HG03095 (cell line): ENCODE data around the gene UBE2E1.
A peak's percentile ranks its signal among the peaks of the same experiment; 100 is the strongest.
"Not testable (repeated sequence)": the region's sequence is repeated elsewhere in the genome, so short reads cannot be mapped to it uniquely, and the experiment has no call there.

ENCODE experiments used
- ATAC-seq: cut with Tn5 transposase; IDR thresholded peaks from one replicate; pipeline ENCODE4 v1.9.1; 2021; ENCODE audit warnings: moderate library complexity; ENCODE audit not compliant: unreplicated experiment

UBE2E1 gene

DNA sequence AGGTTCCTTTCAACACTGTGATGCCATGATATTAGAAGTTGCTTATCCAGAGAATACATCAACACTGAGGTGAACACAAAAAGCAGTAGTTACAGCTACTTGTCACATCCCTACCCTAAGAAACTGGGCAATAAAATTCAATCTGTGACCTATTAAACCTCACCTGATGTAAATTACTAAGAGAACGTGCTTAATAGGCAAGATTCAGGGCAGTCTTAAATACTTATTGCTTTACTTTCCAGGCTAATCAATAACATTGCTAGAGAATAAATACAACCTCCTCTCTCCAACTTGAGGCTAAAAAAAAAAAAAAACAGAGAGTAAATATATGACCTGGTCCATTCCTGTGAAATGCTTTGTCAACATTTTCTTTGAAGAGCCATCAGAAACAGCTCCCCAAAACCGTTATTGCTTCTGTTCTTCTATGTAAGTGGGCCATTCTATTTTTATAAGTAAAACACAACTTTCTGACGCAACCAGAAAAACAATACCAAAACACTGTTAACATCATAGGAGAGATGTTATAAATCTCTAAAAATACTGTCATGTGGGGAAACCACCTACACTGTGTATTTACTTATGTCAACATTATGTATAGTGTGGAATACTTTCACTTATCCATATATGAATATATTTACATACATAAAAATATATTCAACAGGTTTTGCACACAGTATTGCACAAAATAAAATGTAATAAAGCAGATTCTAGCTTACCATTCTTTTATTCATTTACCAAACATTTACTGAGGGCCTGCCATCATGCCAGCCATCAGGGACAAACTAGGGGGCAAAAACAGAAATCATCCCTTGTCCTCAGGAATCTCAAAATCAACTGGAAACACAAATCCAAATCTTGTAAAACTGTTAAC lies 108.4 kb downstream of the UBE2E1 start:
- ATAC-seq, result peak; percentile 18

DNA sequence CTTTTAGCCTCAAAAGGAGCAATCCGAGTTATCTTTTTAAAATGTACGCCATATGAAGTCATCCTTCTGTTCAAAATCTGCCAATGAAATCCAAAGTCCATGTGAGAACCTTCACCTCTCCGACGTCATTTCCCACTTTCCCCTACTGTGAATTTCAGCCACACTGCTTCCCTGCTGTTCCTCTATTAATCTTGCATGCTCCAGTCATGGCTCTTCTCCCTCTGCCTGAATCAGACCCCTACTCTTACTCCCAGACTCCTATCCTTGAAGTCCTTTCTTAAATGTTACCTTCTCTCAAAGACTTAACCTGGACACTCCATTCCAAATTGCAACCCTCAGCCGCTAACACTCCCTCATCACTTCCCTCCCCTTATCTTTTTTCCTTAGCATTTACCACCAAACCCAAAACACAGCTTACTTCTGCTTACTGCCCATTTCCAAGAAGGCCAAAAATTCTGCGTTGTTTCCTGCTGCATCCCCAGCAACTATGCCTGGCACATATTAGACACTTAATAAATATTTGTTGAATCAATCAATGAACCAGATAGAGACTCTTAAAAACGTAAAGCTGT lies 109.9 kb downstream of the UBE2E1 start:
- no peak for ATAC-seq

DNA sequence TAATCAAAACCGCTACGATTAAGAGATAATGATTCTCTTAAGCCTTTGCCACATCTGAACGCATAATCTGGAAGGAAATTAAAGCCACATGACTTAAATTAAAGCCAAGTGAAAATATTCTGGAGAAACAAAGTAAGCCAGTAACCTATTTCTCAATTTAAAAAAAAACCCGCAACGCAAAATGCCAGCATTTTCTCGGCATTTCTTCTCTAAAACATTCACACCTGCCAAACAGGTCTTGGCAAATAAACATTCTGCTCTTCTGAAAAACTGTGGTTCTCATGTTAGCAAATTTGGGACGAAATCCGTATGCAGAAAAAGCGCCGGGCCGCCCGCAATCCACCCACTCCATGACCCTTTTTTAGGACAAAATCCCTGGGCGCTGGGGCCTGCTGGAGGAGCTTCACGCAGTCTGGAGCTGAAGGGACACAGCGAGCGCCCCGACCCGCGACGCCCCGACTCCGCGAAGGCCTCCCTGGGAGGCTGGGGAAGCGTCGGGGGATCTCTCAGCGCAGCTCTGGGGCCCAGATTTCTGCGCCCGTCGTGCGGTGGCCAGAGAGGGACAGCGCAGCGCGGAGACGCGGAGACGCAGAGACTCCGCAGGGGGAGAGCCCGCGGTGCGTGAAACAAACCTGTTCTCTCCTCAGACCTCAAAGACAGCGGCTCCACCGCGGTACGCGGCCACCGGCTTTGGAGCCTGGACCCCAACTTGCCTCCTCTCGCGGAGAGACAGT lies 110.6 kb downstream of the UBE2E1 start:
- peak; percentile 43 for ATAC-seq

DNA sequence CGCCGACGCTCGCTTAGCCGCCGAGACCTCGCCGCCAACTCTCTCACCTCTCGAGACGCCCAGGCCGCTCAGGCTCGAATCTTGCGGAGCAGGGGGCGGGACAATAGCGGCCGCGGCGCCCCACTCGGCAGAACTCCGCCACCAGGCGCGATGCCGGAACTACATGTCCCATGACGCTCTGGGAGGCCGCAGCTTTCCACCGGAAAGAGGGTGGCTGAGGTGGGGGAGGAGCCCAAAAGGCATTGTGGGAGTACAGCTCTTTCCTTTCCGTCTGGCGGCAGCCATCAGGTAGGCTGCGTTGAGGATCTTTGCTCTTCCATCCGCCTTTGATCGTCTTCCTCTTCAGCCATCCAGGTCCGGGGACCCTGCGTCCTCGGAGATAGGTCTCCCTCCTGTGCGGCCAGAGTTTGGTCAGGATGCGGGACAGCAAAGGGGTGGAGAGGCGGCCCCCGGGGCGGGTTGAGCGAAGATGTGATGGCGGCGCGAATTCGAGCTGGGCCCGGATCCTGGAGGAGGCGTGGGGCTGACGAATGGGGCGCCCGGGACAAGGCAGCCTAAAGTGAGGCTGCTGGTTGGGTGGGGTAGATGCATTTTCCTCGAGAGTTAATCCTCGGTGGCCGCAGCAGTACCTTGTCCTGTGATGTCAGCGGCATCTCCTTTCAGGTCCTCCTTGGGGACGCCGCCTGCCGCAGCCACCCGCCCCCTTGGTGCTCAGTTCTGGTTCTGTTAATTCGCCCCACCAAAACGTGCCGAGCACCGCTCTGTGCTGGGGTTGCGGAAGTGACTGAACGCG lies 111.3 kb downstream of the UBE2E1 start, which contains the start of the genes NKIRAS1 and RPL15:
TSS of gene NKIRAS1 (minus strand) at position 105 of the 793 bp plus-strand sequence. CDS start 6,086 bp downstream, outside the sequence.
TSS of gene RPL15 (plus strand) at position 247 of the 793 bp plus-strand sequence. CDS start 728 bp downstream, outside the sequence.
- ATAC-seq, result peak; percentile 93

DNA sequence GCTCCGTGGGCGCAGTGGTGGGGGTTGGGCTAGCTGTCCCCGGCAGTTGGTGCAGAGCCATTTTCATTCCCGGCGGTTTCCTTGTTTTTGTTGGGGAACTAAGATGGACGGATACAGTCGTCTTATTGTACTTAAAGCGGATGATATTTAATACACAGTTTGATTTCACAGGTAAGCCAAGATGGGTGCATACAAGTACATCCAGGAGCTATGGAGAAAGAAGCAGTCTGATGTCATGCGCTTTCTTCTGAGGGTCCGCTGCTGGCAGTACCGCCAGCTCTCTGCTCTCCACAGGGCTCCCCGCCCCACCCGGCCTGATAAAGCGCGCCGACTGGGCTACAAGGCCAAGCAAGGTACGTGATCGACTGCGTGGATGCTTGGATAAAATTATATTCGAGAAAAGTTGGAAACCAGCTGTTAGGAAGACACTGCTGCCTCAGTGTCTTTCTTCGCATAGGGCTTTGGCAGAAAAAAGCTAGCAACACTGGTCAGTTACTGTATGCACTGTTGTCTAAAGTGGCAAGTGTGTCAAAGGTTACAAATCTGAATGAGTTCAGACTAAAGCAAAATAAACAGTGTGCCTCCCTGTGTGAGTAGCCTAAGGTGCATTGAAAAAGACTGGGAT lies 112.0 kb downstream of the UBE2E1 start:
- ATAC-seq, result not testable (repeated sequence)

DNA sequence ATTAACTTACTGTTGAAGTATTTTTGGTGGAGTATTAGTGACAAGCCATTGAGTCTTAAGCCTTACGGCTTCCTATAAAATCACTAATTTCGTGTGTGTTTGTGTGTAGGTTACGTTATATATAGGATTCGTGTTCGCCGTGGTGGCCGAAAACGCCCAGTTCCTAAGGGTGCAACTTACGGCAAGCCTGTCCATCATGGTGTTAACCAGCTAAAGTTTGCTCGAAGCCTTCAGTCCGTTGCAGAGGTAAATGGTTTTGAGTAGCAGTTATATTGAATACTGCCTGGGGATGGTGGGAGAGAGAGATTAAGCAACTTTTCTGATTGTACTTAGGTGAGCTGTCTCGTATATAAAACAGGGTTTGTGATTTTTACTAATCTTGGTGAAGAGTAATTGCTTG lies 112.6 kb downstream of the UBE2E1 start:
- not testable (repeated sequence) for ATAC-seq

DNA sequence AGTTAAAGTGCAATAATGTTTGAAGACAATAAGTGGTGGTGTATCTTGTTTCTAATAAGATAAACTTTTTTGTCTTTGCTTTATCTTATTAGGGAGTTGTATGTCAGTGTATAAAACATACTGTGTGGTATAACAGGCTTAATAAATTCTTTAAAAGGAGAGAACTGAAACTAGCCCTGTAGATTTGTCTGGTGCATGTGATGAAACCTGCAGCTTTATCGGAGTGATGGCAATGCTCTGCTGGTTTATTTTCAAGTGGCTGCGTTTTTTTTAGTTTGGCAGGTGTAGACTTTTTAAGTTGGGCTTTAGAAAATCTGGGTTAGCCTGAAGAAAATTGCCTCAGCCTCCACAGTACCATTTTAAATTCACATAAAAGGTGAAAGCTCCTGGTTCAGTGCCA lies 113.9 kb downstream of the UBE2E1 start:
- ATAC-seq, result no peak

DNA sequence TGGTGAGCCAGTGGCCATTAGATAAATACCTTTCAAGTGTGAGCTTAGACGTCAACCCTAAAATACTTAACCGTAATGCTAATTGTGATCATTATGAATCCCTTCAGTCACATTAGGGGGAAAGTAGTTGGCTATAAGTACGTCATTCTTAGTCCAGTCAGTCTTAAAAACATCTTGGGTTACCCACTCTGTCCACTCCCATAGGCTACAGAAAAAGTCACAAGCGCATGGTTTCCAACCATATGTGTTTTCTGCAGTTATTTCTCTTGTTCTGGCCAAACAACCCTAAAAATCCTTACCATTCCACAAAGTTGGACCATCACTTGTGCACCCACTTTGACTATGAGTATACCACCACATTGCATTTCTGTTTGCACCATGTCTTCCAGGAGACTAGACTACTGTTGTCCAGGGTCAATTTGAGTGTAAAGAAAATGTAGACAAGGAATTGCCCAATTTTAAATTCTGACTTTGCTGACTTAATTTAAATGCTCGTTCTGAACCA lies 114.4 kb downstream of the UBE2E1 start:
- no peak for ATAC-seq

DNA sequence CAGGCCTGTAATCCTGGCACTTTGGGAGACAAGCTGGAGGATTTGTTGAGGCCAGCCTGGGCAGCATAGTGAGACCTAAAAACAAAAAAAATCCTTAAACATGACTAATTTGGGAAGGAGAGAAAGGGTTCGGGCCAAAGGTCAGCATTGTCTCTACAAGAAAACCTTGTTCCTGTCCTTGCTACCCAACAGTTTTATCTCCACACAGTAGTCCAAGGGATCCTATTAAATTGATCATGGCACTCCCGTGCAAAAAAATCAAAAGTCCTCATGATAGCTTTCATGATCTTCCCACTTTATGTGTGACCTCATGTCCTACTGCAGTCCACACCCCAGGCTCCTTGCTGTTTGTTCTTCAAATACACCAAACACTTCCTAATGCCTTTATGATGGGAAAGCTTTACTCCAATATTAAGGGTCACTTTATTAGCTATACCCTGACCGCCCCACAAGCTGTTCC lies 115.3 kb downstream of the UBE2E1 start:
- ATAC-seq, result no peak

DNA sequence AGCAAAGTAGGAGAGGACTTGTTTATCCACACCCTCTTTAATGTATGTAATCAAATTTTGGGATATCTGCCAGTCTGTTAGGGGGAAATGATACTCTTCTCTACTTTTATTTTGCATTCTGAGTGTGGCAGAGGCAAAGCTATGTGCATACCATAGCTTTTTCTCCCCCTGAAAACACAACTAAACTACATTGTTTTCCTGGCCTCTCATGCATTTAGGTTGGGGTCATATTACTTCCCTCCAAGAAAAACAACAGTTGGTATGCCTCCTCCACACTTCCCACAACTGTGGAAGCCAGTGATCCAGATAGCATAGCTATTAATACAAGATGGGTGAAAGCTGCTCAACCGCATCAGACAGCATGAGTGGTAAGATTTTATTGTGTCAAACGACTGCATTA lies 118.0 kb downstream of the UBE2E1 start:
- no peak for ATAC-seq

DNA sequence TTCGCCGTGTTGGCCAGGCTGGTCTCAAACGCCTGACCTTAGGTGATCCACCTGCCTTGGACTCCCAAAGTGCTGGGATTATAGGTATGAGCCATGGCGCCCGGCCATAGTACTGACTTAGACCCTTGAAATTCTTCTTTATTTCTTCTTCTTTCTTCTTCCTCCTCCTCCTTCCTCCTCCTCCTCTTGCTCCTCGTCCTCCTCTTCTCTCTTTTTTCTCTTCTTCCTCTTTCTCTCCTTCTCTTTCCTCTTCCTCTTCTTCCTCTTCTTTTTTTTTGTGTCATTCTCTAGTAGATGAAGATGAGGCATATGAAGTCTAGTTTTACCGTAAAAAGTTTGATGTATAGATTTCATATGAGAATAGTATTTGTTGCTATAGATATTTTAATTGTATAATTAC lies 120.5 kb downstream of the UBE2E1 start:
- no peak for ATAC-seq

DNA sequence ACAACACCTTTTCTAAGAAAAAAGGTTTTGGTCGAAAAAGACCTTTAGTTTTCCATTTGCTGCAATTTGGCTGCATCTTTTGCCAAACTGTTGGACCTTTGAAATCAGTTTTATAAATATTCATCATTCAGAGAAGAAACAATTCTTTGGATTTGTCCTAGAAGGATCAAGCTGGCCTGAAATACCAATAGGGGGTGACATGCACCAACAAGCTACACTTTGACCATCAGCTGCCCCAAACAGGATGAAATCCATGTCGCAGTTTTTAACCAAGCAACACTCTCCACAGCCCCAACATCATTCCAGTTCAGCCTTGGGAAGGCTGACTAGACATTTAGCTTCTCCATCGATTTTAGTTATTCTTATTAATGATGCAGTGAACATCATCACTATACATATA lies 121.0 kb downstream of the UBE2E1 start:
- no peak for ATAC-seq

DNA sequence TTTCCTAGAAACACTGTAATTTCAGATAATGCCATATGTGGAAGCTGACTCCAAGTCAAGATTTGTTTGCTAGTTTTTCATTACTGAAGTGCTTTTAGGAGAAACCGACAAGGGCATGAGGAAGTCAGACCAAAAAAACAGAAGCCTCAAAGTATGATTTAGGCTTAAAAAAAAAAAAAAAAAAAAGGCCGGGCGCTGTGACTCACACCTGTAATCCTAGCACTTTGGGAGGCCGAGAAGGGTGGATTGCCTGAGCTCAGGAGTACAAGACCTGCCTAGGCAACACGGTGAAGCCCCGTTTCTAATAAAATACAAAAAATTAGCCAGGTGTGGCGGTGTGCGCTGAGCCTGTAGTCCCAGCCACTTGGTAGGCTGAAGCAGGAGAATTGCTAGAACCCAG lies 122.8 kb downstream of the UBE2E1 start:
- no peak for ATAC-seq

DNA sequence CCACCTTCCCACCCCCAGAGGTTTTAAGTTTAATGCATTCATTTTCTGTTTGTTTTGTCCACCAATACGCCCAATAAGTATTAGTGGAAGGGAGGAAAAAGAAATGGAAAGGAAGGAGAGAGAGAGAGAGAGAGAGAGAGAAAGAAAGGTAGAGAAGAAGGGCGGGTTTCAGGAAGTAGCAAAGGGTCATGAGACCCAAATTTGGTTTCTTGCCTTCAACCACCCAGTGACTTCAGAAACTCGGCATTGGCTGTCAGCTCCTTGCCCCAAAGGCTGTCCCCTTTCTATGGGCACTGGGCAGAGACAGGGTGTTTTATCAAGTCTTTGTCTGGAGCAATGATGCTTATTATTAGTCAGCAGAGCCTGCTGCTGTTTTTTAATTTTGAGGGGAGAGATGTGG lies 125.8 kb downstream of the UBE2E1 start:
- no peak for ATAC-seq

DNA sequence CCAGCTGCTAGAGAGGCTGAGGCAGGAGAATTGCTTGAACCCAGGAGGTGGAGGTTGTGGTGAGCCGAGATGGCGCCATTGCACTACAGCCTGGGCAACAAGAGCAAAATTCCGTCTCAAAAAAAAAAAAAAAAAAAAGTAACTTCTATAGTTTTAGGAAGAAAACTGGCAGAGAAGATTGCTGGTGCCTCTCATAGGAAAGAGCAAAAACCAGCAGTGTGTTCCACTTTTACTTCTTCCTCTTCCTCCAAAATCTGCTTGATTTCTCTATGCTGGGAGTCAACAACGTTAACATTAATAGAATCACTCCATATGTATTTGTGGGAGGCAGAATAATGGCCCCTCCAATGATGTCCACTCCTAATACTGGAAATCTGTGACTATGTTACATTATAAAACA lies 126.8 kb downstream of the UBE2E1 start:
- ATAC-seq, result no peak

DNA sequence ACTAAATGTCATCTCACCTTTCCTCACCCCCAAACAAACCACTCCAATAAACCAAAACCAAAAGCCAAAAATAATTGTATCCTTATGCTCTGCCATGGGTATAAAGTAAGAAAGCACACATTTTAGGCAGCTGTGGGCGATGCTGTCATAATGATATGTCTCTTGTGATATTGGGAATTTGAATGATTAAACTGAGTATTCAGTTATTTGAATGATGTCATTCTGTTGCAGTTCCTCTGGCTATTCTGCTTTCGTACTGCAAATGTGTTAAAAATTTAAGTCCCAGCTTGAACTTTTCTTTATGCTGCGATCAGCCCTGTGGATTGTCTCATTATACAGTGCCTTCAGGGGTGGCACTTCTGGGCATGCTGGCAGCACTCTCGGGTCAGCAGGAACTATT lies 128.5 kb downstream of the UBE2E1 start:
- no peak for ATAC-seq

DNA sequence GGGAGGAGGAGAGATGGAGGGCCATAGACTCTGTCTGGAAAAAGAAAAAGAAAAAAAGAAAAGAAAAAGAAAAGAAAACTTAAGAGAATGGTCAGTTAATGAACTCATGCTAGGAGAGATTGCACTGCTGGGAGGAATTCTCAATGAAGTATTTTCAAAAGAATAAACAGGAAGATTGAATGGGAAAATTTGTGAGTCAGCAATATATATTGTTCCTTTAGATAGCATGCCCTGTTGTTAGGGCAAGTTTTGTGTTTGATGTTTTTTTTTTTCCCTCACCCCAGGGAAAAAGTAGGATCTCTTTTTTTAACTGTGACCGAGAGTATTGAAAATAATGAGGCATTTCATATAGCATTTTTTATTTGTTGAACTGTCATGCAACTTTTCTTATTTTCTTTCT lies 131.5 kb downstream of the UBE2E1 start:
- no peak for ATAC-seq

DNA sequence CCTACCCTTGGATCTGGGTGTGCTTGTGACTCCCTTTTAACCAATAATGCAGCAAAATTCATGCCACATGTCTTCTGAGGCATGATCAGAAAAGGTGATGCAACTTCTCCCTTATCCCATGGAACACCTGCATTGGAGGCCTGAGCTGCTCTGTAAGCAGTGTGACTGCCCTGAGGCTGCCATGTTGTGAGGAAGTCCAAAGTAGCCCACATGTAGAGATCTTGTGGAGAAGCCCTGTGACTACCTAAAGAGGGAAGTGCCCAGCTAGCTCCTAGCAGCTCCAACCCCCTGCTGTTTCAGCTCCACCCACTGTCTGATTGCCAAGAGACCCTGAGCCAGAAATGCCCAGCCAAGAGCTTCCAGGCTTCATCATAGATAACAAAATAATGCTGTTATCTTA lies 132.9 kb downstream of the UBE2E1 start:
- ATAC-seq, result no peak

DNA sequence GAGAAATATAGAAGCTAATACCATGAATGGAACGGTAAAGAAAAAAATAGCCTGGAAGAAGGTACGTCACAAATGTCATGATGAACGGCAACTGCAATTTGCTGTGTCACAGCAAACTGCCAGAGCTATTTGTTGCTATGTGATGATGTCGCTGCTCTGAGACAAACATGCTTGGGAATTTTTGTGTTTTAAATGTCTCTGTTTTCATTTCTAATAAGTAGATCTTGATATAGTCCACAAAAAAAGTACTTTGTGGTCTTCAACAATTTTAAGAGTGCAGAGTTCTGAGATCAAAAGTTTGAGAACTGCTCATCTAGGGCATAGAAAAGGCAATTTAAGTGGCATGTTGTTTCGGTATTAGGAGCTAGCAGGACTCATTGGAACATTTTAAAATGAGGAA lies 135.0 kb downstream of the UBE2E1 start:
- ATAC-seq, result no peak
